C1 segment of cervical spinal cord (tissue), 14 donors: ENCODE measurements around the gene LTF.
"Not testable (repeated sequence)": the region's sequence is repeated elsewhere in the genome, so short reads cannot be mapped to it uniquely, and the experiment has no call there.

Experiments
- DNase-seq, 14 donors: peaks; one replicate each; lab custom pipeline; 2025; lab: John Stamatoyannopoulos, UW

Gene LTF

DNA sequence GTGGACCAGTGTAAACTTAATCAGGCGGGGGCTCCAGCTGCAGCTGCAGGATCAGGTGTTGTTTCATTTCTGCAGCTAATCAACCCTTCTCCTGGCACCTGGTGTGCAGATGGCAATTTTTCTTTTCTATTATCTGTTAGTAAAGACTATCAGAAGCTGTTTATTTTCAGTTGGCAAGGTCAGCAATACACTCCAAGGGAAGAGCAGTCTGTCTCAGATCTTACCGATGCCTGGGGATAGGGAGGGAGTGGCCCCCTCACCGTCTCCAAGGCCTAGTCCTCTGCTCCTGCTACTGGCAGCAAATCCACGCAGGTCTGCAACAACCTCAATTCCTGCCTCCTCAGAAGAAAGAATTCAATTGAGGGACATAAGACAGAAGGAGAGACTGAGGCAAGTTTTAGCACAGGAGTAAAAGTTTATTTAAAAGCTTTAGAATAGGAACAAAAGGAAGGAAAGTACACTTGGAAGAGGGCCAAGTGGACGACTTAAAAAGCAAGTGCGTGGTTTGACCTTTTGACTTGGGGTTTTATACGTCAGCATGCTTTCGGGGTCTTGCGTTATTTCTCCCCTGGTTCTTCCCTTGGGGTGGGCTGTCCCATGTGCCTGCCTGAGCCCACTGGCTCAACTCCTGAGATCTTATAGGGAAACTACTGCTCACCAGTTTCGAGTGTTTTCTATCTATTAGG is 48.4 kb downstream of the LTF start:
- no peak for DNase-seq

DNA sequence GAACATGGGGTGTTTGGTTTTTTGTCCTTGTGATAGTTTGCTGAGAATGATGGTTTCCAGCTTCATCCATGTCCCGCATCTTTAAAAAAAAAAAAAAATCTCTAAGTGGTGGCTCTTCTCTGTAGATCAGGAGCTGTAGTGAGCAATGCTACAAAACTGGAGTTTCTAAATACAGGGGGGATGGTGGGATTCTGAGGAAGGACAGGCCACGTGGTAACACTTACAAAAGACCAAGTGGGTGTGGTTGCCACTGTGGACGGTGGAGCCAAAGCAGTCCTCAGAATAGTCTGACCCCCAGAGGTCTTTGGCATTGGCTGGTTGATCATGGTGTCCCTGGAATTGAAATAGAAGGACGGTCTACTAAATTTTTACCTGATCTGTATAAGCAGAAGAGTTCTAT is 50.0 kb downstream of the LTF start:
- DNase-seq = no peak

DNA sequence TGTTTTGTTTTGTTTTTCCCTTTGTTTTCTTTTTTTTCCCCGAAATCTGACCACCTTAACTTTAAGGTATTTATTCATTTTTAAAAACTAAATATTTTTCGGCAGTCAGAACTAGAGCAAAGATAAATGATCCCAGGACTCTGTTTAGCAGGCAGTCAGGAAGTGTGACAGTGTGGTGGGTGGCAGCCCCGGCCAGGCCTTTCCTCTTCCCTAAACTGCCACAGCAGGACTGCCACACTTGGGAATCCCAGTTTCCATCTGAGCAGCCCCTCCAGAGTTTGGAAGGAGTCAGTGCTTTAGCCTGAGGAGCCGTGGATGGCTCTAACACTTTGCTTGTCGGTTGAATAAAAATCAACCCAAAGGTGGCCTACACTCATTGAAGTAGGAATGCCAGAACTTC is 50.8 kb downstream of the LTF start:
- DNase-seq = no peak

DNA sequence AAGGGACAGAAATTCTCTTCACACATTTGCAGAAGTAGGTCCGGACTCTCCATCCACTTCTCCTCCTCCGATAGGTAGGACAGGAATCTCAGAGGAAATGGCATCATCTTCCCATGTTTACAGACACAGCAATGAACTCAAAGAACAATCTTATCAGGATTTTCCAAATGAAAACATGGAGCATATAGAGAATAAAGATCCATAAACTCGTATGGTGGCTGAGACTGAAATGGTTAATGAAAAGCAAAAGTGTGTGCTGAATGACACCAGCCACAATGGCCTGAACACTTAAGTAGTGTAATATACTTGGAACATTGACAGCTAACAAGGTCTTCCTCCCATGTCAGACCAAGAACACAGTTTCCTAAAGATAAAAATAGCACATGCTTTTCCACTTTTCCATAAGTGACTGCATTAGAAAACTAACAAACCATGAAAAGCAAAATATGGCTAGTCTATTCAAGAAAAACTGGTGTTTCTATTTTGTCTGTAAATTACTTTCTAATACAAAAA is 51.9 kb downstream of the LTF start:
- no peak for DNase-seq

DNA sequence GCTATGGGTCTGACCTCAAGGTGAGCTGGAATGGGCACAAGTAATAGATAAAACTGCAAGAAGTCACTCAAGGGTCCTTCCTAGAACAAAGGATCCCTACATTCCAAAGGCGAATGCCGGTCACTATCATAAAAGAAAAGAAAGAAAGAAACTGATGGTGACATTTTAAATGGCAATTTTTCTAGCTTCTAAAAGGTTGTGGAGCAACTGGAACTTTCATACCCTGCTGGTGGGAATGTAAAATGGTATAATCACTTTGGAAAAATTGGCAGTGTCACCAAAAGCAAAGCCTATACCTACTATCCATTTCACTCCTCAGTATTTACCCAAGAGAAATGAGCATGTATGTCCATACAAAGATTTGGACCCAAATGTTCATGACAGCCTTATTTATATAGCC is 53.4 kb downstream of the LTF start:
- no peak for DNase-seq

DNA sequence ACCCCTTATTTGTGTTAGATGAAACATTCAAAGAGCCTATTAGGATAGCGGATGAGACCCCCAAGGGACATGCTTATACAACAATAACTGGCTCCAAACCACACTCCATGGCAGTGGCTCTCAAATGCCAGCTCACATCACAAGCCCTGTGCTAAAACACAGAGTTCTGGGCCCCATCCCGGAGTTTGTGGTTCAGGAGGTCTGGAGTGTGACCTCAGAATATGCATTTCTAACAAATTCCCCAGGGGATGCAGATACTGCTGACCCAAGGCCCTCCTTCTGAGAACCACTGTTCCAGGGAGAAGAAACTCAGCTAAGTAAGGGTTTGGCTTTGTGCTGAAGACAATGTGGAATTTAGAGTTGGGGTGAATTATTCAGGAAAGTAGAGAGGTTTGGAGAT is 54.0 kb downstream of the LTF start:
- DNase-seq = no peak

DNA sequence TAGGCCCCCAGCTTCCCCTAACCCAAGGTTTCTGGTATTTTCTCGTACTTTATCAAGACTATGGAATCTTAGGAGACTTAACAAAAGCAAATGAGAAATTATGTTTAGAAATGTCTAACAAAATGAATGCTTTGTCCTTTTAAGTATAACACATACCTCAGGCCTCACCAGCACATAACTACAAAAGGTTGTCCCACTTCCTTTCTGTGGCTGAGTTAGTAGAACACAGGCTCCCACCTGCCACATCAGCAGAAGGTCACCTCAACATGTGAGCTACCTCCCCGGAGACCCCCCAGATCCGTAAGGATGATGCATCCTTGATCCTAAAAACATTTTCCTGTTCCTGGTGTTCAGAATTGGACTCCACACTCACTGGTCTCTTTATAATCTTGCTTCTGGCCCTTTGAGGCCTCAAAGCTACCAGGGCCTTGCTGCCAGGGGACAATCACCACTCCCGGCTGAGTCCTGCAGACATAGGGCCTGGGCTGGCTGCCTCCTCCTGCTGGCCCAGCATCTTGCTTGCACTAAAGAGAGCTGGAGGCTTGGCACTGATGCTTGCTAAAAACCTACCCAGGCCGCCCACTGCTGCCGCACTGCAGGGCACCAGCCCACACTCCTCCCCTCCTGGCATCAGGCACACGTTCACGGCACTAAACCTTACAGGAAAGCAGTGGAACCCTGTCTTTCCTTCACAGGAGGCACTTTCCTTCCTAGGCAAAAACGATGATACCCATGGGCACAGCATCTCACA is 54.8 kb downstream of the LTF start:
- peak in 2 of 14 donors; percentile 6 to 30 for DNase-seq

DNA sequence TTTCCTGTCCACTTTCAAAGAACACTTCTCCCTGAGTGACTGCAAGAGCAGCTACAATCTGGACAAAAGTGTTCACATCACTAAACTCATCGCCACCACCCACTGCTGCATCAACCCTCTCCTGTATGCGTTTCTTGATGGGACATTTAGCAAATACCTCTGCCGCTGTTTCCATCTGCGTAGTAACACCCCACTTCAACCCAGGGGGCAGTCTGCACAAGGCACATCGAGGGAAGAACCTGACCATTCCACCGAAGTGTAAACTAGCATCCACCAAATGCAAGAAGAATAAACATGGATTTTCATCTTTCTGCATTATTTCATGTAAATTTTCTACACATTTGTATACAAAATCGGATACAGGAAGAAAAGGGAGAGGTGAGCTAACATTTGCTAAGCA is 55.9 kb downstream of the LTF start:
- DNase-seq = no peak

DNA sequence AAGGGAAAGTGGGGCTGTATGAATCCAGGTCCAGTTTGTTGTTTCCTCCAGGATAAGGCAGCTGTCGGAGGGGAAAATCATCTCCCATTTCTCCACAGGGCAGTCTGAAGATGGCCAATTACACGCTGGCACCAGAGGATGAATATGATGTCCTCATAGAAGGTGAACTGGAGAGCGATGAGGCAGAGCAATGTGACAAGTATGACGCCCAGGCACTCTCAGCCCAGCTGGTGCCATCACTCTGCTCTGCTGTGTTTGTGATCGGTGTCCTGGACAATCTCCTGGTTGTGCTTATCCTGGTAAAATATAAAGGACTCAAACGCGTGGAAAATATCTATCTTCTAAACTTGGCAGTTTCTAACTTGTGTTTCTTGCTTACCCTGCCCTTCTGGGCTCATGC is 56.7 kb downstream of the LTF start:
- DNase-seq = no peak

DNA sequence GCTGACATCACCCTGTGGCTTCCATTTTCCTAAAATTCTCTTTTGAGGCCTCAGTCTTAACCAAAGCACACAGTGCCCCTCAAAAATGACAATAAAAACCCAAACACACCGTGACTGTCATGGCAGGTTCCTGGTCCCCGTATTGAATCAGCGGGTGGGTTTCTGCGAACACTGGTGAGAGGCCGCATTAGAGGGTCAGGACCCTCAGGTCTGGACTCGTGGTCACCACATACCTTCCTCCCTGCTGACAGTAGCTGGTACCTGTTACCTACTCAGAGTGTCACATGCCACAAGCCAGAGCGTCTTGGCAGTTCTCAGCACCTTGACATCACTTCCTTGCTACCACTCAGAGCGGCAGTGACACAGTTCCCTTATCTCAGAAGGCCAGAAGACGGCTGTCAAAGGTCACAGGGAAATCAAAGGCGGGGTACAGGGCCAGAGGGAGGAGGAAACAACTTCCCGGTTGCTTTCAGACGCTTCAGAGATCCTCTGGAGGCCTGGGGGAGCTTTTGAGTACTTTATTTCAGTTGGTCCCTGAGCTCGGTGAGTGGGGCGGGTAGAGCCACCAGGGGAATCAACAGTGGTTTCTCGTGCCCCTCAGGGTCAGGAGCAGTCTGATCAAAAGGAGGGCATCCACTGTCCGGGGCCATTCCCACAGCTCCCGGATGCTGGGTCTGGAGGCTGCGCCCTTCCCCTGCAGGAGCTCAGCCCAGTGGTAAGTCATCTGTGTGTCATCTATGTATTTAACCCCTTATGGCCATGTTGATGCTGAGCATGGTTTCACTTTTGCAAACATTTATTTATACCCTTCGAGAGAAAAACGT is 57.7 kb downstream of the LTF start, which contains the start of the genes CCR5AS and CCRL2:
CCR5AS (minus strand) TSS at position 279 of the 824 bp plus-strand sequence.
CCRL2 (plus strand) TSS at position 472 of the 824 bp plus-strand sequence. CDS start 821 bp downstream, outside the sequence.
- DNase-seq = peak in 9 of 14 donors; percentile 10 to 55 (median 21)

DNA sequence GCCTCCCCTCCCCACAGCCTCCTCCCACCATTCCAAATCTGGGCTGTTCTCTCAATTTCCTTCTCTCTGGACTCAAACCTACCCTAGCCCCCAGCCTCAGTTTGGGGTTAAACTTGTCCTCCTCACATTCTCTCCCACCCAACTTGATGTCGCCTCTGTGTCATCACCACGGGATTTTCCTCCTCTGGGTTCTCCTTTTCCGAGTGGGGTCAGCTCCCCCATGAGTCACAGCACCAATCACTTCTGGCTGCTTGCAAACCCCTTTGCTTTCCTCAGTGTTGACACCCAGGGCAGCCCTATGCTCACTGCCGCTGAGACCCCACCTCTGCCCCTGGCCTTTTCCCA is 58.3 kb downstream of the LTF start:
- DNase-seq = peak in 2 of 14 donors; percentile 15 to 22

DNA sequence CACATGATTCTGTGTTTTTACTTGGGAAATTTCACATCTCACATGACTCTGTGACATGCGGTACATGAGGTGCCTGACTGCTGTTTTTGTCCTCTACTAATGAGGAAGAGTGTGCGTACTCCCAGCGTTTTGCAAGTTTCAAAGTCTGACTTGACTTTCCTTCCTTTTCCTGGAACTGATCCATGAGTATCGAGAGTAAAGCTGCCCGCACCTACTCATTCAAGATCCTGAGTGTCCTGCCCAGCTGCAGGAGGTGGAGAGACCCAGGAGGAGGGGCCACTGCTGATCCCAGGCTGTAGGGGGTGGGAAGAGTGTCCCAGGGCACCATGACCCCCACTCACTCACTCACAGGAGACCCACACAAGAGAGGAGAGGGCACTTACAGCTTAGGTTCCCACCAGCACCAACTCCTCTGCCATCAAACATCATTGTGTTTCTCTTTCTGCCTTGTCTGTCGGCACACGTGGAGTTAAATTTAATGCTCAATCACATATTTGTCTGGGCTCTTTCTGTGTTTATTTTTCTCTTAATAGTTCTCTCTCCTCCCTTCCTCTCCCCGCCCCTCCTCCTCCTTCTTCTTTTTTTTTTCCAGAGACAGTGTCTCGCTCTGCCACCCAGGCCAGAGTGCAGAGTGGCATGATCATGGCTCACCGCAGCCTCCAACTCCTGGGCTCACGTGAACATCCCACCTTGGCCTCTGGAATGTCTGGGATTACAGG is 59.2 kb downstream of the LTF start:
- peak in 2 of 14 donors; percentile 2 to 23 for DNase-seq

DNA sequence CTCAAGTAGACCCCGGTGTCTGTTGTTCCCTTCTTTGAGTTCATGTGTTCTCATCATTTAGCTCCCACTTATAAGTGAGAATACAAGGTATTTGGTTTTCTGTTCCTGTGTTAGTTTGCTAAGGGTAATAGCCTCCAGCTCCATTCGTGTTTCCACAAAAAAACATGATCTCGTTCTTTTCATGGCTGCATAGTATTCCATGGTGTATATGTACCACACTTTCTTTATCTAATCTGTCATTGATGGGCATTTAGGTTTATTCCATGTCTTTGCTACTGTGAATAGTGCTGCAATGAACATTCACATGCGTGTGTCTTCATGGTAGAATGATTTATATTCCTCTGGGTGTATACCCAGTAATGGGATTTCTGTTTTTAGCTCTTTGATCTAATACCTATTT is 61.8 kb downstream of the LTF start:
- not testable (repeated sequence) for DNase-seq

DNA sequence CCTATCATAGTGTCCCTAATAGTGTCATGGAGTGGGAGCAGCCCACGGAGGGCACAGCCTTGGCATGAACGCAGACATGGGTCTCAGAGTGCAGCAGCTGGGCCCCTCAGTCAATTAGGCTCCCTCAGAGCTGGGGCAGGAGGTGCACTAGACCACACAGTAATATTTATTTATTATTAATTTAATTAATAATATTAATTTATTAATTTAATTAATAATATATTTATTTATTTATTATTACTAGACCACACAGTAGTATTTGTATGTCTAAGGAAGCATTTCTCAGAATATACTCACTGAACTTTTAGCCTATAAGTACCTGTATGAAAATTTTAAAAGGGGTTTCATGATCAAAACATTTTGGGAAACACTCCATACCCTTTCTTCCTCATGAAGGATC is 63.1 kb downstream of the LTF start:
- DNase-seq = no peak

DNA sequence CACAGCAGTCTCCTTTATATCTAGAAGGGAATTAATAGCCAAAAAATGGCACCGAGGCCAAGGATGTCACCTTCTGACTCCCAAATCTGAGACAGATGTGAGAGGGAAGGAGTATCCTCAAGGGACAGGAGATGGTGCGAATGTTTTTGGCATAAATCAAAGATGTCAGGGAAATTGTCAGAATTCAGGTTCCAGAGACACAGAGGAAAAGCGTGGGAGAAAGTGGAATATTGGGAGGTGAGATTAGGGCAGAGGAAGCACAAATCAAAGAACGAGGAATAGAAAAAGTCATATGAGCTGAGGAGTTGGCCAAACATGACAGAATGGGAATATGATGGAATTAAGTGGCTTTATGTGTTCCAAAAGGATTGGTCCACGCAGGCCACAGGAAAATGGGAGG is 63.9 kb downstream of the LTF start:
- no peak for DNase-seq

DNA sequence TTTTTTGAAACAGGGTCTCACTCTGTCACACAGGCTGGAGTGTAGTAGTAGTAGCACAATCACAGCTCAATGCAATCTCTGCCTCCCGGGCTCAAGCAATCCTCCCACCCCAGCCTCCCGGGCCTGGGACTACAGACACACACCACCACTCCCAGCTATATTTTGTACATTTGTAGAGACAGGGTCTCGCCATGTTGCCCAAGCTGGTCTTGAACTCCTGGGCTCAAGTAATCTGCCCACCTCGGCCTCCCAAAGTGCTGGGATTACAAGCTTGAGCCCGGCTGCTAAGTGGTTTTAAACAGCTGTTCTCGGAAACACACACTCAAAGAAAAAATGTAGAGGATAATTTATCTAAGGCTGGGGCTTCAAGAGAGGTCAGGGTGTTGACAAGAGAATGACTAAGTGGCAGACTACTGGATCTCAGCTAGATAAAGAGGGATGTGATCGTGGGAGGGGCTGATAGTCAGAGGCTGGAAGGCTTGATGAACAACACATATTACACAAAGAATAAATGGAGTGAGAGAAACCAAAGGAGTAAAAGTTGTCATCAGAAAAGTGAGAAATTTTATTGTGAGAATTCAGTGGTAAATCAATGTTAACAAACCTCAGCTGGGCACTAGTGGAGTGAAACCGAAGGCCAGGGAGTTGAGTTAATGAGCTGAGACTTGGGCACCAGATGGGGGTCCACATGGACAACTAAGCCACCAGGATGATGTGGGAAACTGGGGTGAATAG is 64.5 kb downstream of the LTF start:
- no peak for DNase-seq

DNA sequence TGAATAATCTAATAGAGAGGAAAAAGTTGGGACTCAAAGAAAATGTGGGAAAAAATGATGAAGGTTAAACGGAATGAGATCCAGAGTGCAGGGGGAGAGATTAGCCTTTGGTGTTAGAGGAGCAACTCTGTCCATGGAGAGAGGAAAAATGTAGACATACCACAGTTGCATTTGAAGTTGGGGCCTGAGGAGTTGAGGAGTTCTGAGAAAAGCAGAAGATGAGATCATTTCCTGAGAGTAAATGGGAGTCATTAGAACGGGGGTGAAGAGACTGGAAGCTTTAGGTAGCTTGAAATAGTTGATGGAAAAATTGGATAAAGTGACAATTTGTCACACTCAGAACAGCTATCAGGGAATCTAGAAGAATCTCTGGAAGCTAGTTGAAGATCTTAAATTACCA is 65.1 kb downstream of the LTF start:
- no peak for DNase-seq

DNA sequence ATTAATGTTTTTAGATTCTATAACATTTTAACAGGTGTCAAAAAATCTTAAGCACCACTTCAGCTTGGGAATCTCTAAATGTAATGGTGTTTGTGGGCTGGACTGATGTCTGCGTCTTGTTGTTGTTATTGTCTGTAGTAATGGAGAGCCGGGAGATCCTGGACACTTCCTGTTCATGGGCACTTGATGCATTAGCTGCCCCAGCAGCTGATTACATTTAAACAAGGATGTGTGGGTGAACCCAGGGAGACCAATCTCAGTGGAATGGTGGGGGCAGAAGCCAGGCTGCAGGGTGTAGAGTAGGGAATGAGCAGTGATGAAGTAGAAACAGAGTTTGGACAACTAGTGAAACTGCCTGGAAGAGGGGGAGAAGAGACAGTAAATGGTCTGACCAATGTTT is 65.6 kb downstream of the LTF start:
- DNase-seq = no peak

DNA sequence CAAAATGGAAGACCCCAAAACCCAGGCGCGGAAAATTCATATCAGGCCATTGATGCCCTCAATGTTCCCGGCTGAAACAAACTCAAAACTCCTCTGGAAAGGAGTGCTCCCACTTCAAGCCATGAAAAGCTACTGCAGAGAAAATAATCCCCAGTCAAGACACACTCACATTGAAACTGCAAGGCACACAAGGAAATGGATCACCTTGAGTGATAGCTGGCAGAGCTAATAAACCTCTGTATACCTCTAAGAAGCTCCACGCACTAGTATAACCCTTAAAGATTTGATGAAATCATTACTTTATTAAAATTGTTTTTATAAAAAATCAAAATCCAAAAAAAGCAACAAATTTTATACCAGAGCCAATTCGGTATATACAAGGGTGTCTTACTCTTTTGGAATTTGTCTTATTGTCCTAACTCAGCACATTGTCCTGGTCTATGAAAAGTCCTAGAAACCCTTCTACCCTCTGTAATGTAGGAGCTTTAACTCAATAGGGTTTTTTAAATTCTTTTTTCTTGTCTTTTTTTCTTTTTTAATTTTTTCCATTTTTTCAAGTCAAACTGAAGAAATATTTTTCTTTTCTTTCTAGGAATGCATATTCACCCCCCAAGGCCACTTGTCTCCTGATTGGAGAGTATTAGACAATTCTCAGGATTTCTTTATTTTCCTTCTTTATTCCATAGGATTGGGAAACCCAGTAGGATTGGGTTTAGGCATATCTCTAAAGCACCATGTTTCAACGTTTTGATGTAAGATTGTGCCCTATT is 66.3 kb downstream of the LTF start:
- no peak for DNase-seq

DNA sequence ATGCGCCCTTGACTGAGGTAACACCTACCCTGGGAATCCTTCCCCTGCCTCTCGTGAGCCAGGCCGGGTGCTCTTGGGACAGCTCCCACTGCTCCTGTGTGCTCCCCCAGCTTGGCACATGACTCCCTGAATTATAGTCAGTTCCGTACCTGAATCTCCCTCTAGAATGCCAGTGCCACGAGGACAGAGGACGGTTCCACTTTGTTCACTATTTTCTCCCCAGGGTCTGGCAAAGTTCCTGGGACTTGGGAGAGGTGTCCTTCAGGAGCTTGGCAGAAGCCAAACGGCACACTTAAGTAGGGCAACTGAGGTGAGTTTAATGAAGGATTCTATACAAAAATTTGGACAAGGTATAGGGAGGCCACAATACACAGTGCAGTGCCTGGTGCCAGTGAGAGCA is 67.6 kb downstream of the LTF start:
- DNase-seq = no peak
